Epithelial cell of proximal tubule (primary cell): ENCODE data around the gene MARCKSL1. TPM values are rescaled to one million over a fixed set of nuclear protein-coding genes. Genes with fewer than 3 reads are reported as not detected.
"Not testable (repeated sequence)": the region's sequence is repeated elsewhere in the genome, so short reads cannot be mapped to it uniquely, and the experiment has no call there.

Source experiments
- DNase-seq: peaks from one replicate; pipeline ENCODE4 v3.0.0-alpha.2; 2011; ENCODE audit warnings: low read depth
- H3K4me3 ChIP-seq: 2 replicates; pipeline ENCODE4 v1.5.1; 2011; ENCODE audit warnings: low read depth, mild to moderate bottlenecking, low read length
- CTCF ChIP-seq: conservative IDR thresholded peaks from 2 replicates; pipeline ENCODE4 v1.5.1; 2012; ENCODE audit warnings: low read depth, mild to moderate bottlenecking, low read length
- total RNA-seq: library from RNA; depleted of rRNA; stranded (reverse); fragments of >200 nt; gene quantifications from 2 replicates; pipeline ENCODE4 v1.2.3, GENCODE V29; 2015

MARCKSL1 gene
- total RNA-seq, 1 donor from 2014 or later, result 190 TPM

- no peak for TF ChIP-seq CTCF
- DNase-seq, result no peak
- no peak overlapping the region for H3K4me3 ChIP-seq
These were observed 46.8 kb downstream of the MARCKSL1 start for GRCh38 chr1:32289256-32289655.

GRCh38 chr1:32286763-32287162, 49.3 kb downstream of the MARCKSL1 start:
- DNase-seq, result no peak
- no peak overlapping the region for H3K4me3 ChIP-seq
- TF ChIP-seq CTCF, result no peak

DNA sequence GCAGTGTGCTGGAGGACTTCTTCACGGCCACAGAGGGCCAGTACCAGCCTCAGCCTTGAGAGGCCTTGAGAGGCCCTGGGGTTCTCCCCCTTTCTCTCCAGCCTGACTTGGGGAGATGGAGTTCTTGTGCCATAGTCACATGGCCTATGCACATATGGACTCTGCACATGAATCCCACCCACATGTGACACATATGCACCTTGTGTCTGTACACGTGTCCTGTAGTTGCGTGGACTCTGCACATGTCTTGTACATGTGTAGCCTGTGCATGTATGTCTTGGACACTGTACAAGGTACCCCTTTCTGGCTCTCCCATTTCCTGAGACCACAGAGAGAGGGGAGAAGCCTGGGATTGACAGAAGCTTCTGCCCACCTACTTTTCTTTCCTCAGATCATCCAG, 50.4 kb downstream of the MARCKSL1 start:
- DNase-seq, result no peak
- TF ChIP-seq CTCF, result no peak
- H3K4me3 ChIP-seq, result no peak overlapping the region

DNA sequence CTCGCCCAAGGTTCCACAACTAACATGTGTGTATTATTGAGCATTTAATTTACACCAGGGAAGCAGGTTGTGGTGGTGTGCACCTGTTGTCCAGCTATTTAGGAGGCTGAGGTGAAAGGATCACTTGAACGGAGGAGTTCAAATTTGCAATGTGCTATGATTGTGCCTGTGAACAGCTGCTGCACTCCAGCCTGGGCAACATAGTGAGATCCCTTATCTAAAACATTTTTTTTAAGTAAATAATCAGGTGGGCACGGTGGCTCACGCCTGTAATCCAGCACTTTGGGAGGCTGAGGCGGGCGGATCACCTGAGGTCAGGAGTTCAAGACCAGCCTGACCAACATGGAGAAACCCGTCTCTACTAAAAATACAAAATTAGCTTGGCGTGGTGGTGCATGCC, 51.3 kb downstream of the MARCKSL1 start:
- not testable (repeated sequence) for DNase-seq

More for the DNA sequence above, 51.3 kb downstream of the MARCKSL1 start:
- H3K4me3 ChIP-seq, result not testable (repeated sequence)

Other genes with a start within 250 kb of the MARCKSL1 start
- gene KPNA6, start 228.2 kb downstream of the MARCKSL1 start, total RNA-seq, result 39.9 and 48.0 TPM in 2 replicates
- 32.9 and 62.7 TPM in 2 replicates for gene TXLNA, start 156.6 kb downstream of the MARCKSL1 start, total RNA-seq
- 11.9 and 14.1 TPM in 2 replicates for gene CCDC28B, start 135.6 kb downstream of the MARCKSL1 start, total RNA-seq
- gene IQCC, start 130.6 kb downstream of the MARCKSL1 start, total RNA-seq, result 3.5 and 4.6 TPM in 2 replicates
- gene DCDC2B, start 127.1 kb downstream of the MARCKSL1 start, total RNA-seq, result not detected in 2 replicates
- 12.2 and 14.4 TPM in 2 replicates for gene TMEM234, start 113.9 kb downstream of the MARCKSL1 start, total RNA-seq
- 338 and 472 TPM in 2 replicates for gene EIF3I, start 113.8 kb downstream of the MARCKSL1 start, total RNA-seq
- 0.35 TPM in 1 of 2 replicates, not detected in the other for gene FAM167B, start 89.0 kb downstream of the MARCKSL1 start, total RNA-seq
- 8.2 and 10.3 TPM in 2 replicates for gene LCK, start 85.0 kb downstream of the MARCKSL1 start, total RNA-seq
- 117 and 127 TPM in 2 replicates for gene HDAC1, start 44.1 kb downstream of the MARCKSL1 start, total RNA-seq
- gene FAM229A, start 26.3 kb upstream of the MARCKSL1 start, total RNA-seq, result 1.7 and 11.7 TPM in 2 replicates
- 0.58 TPM in 1 of 2 replicates, not detected in the other for gene TSSK3, start 26.3 kb upstream of the MARCKSL1 start, total RNA-seq
- gene BSDC1, start 58.2 kb upstream of the MARCKSL1 start, total RNA-seq, result 56.7 and 61.1 TPM in 2 replicates
- gene ZBTB8B, start 128.8 kb upstream of the MARCKSL1 start, total RNA-seq, result 0.07 and 0.23 TPM in 2 replicates
- 3.2 and 4.4 TPM in 2 replicates for gene ZBTB8A, start 203.2 kb upstream of the MARCKSL1 start, total RNA-seq